GM19455 (cell line): ENCODE measurements around the gene LILRB5.
"Not testable (repeated sequence)": the region's sequence is repeated elsewhere in the genome, so short reads cannot be mapped to it uniquely, and the experiment has no call there.

ENCODE experiments used
- ATAC-seq: cut with Tn5 transposase; IDR thresholded peaks from one replicate; pipeline ENCODE4 v1.9.1; 2021; ENCODE audit not compliant: unreplicated experiment

LILRB5 gene

GRCh38 chr19:54277111-54277615, 20.1 kb upstream of the LILRB5 start:
- not testable (repeated sequence) for ATAC-seq

GRCh38 chr19:54275951-54276350, 18.9 kb upstream of the LILRB5 start:
- no peak for ATAC-seq

- ATAC-seq, result not testable (repeated sequence)
Observed at GRCh38 chr19:54274516-54274915, 17.4 kb upstream of the LILRB5 start.

- no peak for ATAC-seq
Observed at GRCh38 chr19:54273821-54274220, 16.7 kb upstream of the LILRB5 start.

GRCh38 chr19:54272181-54272580, 15.1 kb upstream of the LILRB5 start:
- ATAC-seq, result not testable (repeated sequence)

GRCh38 chr19:54271587-54271986, 14.5 kb upstream of the LILRB5 start:
- not testable (repeated sequence) for ATAC-seq

- ATAC-seq, result no peak
Observed at GRCh38 chr19:54271106-54271505, 14.0 kb upstream of the LILRB5 start.

GRCh38 chr19:54268936-54269335, 11.9 kb upstream of the LILRB5 start:
- no peak for ATAC-seq

- no peak for ATAC-seq
Observed at GRCh38 chr19:54266133-54266532, 9.1 kb upstream of the LILRB5 start.

GRCh38 chr19:54262470-54262869, 5.4 kb upstream of the LILRB5 start:
- no peak for ATAC-seq

- ATAC-seq, result no peak
Observed at GRCh38 chr19:54262066-54262465, 5.0 kb upstream of the LILRB5 start.

GRCh38 chr19:54256250-54257115, 590 bp downstream of the LILRB5 start:
- no peak for ATAC-seq

GRCh38 chr19:54255105-54255775, 1.8 kb downstream of the LILRB5 start:
- no peak for ATAC-seq

GRCh38 chr19:54254195-54254906, 2.7 kb downstream of the LILRB5 start:
- ATAC-seq, result no peak

- no peak for ATAC-seq
Observed at GRCh38 chr19:54253331-54254194, 3.5 kb downstream of the LILRB5 start.

- no peak for ATAC-seq
Observed at GRCh38 chr19:54252845-54253244, 4.2 kb downstream of the LILRB5 start.

GRCh38 chr19:54252243-54252642, 4.8 kb downstream of the LILRB5 start:
- no peak for ATAC-seq

- ATAC-seq, result no peak
Observed at GRCh38 chr19:54248016-54248601, 9.0 kb downstream of the LILRB5 start.

- no peak for ATAC-seq
Observed at GRCh38 chr19:54247106-54247930, 9.8 kb downstream of the LILRB5 start.
